GM08714 (cell line): ENCODE results near the gene PDK1.
"Not testable (repeated sequence)": the region's sequence is repeated elsewhere in the genome, so short reads cannot be mapped to it uniquely, and the experiment has no call there.

Source experiments
- H3K4me3 ChIP-seq: fragments of 200-500 bp; sonication (Bioruptor generic); 2 replicates; pipeline ENCODE4 v1.5.1; 2014; ENCODE audit warnings: mild to moderate bottlenecking, low read length, inconsistent platforms
- ZNF274 ChIP-seq: IDR thresholded peaks from 2 replicates; pipeline ENCODE4 v1.6.1; 2012; ENCODE audit warnings: mild to moderate bottlenecking, low read depth, low read length

The PDK1 gene

GRCh38 chr2:172562298-172562697 lies 6.4 kb downstream of the PDK1 start:
- H3K4me3 ChIP-seq = no peak overlapping the region
- no peak for TF ChIP-seq ZNF274

- H3K4me3 ChIP-seq = no peak overlapping the region
- no peak for TF ChIP-seq ZNF274
These were observed 8.5 kb downstream of the PDK1 start for GRCh38 chr2:172564376-172564775.

GRCh38 chr2:172571245-172571644 lies 15.4 kb downstream of the PDK1 start:
- H3K4me3 ChIP-seq = no peak overlapping the region
- TF ChIP-seq ZNF274 = no peak

- no peak for TF ChIP-seq ZNF274
- H3K4me3 ChIP-seq = no peak overlapping the region
These were observed 17.1 kb downstream of the PDK1 start for GRCh38 chr2:172572981-172573380.

- no peak overlapping the region for H3K4me3 ChIP-seq
- no peak for TF ChIP-seq ZNF274
These were observed 19.1 kb downstream of the PDK1 start for GRCh38 chr2:172574965-172575364.

- H3K4me3 ChIP-seq = no peak overlapping the region
- TF ChIP-seq ZNF274 = no peak
These were observed 22.2 kb downstream of the PDK1 start for GRCh38 chr2:172578054-172578453.

DNA sequence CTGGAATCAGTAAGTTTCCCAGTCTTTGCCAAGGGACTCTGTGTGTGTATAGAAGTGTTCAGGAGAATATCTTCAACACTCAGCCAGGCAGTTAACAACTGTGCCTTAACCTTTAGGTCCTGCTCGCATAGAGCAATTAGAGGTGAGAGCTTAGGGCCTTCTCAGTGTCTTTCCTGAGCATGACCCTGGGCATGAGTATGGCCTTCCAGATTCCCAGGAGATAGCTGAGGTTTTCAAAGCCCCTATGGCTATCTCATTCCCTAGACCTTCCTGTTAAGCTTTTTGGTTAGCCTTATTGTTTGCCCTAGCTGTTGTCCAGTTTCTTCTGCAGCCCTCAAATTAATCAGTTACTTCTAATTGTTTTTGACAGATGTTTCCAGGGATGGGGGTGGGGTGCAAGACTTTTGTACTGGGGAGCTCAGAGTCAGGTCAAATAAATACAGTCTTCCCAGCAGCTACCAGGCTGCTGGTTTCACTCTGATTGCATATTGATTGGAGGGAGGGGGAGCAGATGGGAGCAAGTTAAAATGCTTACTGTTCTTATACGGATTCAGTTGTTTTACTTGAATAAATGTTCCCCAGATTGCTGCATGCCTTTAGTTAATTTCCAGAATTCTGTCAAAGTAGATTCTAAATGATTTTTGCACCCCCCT lies 23.1 kb downstream of the PDK1 start:
- TF ChIP-seq ZNF274 = no peak
- H3K4me3 ChIP-seq = no peak overlapping the region

GRCh38 chr2:172580544-172580943 lies 24.7 kb downstream of the PDK1 start:
- H3K4me3 ChIP-seq = no peak overlapping the region
- TF ChIP-seq ZNF274 = no peak

DNA sequence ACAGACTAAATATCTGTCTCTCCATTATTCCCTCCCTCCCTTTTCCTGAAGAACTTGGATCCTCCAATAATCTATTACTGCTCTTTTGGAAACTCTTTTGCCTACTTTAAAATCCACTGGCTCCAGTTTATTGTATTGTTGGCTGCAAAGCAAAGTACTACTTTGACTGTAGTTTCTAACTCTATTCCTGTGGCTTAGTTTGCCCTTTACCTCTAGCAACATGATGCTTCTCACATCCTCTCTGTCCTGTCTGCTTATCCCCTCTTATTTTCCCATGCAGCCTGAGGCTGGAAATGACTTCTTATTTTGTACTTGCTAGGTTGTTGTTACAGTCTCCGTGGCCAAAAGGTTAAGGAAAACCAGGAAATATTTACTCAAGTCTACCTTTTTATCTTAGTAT lies 26.8 kb downstream of the PDK1 start:
- no peak overlapping the region for H3K4me3 ChIP-seq
- no peak for TF ChIP-seq ZNF274

DNA sequence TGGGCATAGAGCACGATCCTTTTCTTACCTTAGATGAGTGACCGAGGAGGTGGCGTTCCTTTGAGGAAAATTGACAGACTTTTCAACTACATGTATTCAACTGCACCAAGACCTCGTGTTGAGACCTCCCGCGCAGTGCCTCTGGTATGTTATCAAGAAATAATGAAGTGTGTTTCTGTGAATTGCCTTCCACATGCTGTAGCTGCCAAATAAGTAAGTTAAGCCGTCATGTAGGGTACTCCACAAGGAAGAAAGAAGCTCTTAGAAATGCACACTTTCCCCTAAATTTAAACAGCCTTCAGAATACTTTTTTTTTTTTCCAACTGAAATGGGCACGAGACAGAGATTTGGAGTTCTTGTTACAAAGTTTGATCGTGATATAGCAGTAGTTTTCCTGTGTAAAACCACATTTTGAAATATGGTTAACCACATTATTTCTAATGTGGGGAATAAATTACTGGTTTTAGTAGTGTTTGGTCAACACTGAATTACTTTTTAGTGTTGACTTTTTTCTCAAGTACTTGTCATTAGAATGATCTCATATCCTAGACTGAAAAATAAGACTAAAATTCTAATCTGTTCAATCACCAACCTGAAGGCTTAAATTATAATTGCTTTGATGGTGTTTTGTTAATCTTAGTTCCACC lies 30.5 kb downstream of the PDK1 start:
- H3K4me3 ChIP-seq = no peak overlapping the region
- TF ChIP-seq ZNF274 = no peak

DNA sequence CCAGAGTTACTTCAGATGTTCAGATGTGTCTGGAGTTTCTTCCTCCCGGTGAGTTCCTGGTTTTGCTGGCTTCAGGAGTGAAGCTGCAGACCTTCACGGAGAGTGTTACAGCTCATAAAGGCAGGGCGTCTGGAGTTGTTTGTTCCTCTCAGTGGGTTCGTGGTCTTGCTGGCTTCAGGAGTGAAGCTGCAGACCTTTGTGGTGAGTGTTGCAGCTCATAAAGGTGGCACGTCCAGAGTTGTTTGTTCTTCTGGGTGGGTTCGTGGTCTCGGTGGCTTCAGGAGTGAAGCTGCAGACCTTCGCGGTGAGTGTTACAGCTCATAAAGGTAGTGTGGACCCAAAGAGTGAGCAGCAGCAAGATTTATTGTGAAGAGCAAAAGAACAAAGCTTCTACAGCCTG lies 31.3 kb downstream of the PDK1 start:
- not testable (repeated sequence) for H3K4me3 ChIP-seq

- no peak overlapping the region for H3K4me3 ChIP-seq
- TF ChIP-seq ZNF274 = no peak
These were observed 33.0 kb downstream of the PDK1 start for GRCh38 chr2:172588931-172589330.

- H3K4me3 ChIP-seq = not testable (repeated sequence)
These were observed 35.5 kb downstream of the PDK1 start for GRCh38 chr2:172591386-172591785.

DNA sequence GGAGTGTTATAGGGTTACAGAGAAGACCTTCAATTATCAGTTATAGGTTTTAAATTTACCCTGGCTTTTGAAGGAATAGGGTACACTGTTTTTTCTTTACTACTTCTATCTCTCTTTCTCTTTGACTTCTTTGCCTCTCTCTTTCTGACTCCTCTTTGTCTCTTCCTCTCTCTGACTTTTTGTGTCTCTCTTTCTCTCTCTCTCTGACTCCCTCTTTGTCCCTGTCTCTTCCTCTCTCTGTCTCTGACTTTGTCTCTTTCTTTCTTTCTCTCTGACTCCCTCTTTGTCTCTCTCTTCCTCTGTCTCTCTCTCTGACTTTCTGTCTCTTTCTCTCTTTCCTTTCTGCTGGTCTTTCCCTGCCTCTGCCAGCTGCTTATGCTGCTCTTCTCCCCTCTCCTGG lies 36.3 kb downstream of the PDK1 start:
- not testable (repeated sequence) for H3K4me3 ChIP-seq

- no peak for TF ChIP-seq ZNF274
- no peak overlapping the region for H3K4me3 ChIP-seq
These were observed 40.9 kb downstream of the PDK1 start for GRCh38 chr2:172596776-172597175.
